MG63 (cell line): Measurements from ENCODE around the gene GABARAPL2. TPM values are rescaled to one million over a fixed set of nuclear protein-coding genes. Genes with fewer than 3 reads are reported as not detected.

Experiments used
- DNase-seq: peaks from one replicate; pipeline ENCODE4 v3.0.0-alpha.2; 2020
- H3K27me3 ChIP-seq: fragments of 250-450 bp; sonication (Bioruptor Pico); 2 replicates; pipeline ENCODE4 v1.5.1; 2020; ENCODE audit warnings: mild to moderate bottlenecking, moderate library complexity
- H3K36me3 ChIP-seq: fragments of 250-450 bp; sonication (Bioruptor Pico); 2 replicates; pipeline ENCODE4 v1.5.1; 2020; ENCODE audit warnings: mild to moderate bottlenecking, moderate library complexity
- H3K4me3 ChIP-seq: fragments of 250-450 bp; sonication (Bioruptor Pico); 2 replicates; pipeline ENCODE4 v1.5.1; 2020; ENCODE audit warnings: mild to moderate bottlenecking, moderate library complexity
- H3K9me3 ChIP-seq: fragments of 250-450 bp; sonication (Bioruptor Pico); 2 replicates; pipeline ENCODE4 v1.5.1; 2020; ENCODE audit warnings: mild to moderate bottlenecking, moderate library complexity
- total RNA-seq: library from RNA; depleted of rRNA; stranded (reverse); fragments of >200 nt; shearing (Covaris generic); gene quantifications from 2 replicates; pipeline ENCODE4 v1.2.3, GENCODE V29; 2014; ENCODE audit warnings: low replicate concordance; rRNA removed

The GABARAPL2 gene
- total RNA-seq, 1 experiment from 2014 or later = 17.3 TPM

DNA sequence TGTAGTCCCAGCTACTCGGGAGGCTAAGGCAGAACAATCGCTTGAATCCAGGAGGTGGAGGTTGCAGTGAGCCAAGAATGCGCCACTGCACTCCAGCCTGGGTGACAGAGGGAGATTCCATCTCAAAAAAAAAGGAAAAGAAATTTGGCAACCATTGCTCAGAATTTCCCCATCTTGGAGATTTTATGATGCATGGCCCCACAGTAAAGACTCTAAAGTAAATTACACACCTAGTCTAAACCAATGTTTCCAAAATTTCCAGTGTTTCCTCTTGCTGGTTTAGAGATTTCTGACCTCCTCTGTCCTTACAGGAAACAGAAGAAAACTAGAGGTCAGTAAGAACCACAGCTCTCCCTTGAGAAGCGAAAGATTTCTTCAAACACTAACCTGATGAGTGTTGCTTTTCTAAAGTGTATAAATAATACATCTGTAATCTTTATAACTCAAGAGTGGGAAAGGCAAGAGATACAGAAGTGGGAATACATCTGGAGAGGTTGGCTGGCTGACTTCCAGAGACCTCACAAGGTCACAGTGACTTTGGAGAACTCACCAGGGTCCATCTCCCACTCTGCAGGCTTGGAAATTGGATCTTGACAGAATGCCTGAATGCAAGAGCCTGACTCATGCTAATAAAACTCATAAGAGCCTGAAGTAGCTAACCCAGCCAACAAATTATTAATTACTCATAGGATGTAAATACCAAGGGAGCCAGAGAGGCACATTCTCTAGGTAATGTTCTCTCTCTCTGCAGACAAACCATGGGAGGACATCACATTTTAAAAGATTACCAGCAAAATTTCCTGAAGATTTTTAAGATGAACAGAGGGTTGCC is 48.1 kb downstream of the GABARAPL2 start:
- Histone ChIP-seq H3K36me3 (peaks cover 11% of the 10 kb centered on the region), H3K9me3 (no peaks in the 10 kb centered on the region), H3K4me3 (no peak overlapping the region), H3K27me3 (no peaks in the 10 kb centered on the region)
- DNase-seq = peak; percentile 30

DNA sequence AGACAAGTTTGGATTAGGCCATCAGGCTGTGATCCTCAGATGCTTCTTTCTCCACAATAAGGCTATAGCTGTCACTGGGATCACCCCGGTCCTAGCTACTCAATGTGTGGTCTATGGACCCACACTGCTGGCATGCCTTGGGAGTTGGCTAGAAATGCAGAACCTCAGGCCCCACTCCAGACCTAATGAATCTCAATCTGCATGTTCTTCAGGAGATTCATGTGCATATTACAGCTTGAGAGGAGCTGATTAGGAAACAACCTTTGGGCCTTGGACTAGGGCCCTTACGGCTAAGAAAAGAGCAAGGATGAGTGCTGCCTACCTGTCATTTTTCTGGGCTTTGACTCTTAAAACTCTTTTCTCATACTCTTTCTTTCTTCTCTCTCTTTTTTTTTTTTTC is 49.4 kb downstream of the GABARAPL2 start:
- Histone ChIP-seq H3K27me3 (no peaks in the 10 kb centered on the region), H3K4me3 (no peak overlapping the region), H3K36me3 (peaks cover 11% of the 10 kb centered on the region), H3K9me3 (no peaks in the 10 kb centered on the region)
- DNase-seq = no peak

DNA sequence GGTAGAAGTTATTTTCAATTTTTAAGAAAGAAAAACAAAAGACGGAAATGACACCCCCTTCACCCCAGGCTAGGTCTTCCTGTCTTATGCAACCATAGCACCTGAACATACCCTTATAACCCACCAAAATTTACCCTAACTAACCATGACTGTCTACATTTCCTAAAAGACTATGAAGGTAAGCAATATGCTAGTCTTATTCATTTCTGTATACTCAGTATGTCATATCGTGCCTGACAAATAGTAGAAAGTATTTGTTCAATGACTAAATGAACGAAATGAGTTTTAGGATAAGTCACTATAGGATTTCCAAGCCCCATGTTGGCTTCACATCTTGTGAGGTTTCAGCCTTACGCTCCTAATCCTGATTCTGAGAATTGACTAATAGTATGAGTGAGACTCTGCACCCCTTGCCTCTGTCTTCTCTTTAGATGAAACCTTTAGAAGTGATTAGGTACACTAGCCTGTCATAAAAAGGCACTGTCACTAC is 50.4 kb downstream of the GABARAPL2 start:
- no peak for DNase-seq
- Histone ChIP-seq H3K4me3 (no peak overlapping the region), H3K9me3 (no peaks in the 10 kb centered on the region), H3K27me3 (no peaks in the 10 kb centered on the region), H3K36me3 (peaks cover 11% of the 10 kb centered on the region)

DNA sequence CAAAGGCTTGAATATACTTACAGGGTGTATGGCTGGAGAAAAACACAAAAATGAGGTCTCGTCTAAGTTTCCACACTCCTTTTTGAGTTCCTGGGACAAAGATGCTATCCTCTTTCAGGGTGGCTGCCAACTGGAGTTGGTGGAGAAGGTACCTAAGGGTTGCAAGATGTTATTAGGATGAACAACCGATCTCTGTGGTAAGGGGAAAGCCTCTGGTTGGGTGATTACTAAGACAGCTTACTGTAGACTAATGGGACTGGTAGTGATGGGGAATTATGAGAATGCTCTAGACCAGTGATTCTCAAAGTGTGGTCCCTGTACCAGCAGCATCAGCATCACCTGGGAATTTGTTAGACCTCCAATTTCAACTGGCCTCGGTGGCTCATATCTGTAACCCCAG is 50.9 kb downstream of the GABARAPL2 start:
- Histone ChIP-seq H3K27me3 (no peaks in the 10 kb centered on the region), H3K4me3 (no peak overlapping the region), H3K36me3 (peaks cover 11% of the 10 kb centered on the region), H3K9me3 (no peaks in the 10 kb centered on the region)
- DNase-seq = no peak

DNA sequence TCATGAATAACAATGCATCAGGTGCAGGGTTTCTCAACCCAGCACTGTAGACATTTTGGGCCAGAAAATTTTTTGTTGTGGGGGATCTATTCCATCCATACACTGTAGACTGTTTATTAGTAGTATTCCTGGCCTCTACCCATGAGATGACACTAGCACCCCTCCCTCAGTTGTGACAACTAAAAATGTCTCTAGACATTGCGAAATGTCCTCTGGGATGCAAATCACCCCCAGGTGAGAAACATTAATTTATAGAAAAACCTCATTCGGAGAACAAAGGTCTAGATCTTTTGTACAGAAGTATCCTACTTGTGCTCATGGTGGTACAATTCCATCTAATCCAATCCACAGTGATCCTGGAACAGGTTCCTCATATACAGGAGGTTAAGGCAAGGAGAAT is 52.6 kb downstream of the GABARAPL2 start:
- H3K27me3 ChIP-seq = no peaks in the 10 kb centered on the region
- no peak overlapping the region for H3K4me3 ChIP-seq
- no peaks in the 10 kb centered on the region for H3K9me3 ChIP-seq
- DNase-seq = no peak
- H3K36me3 ChIP-seq = peaks cover 7% of the 10 kb centered on the region

DNA sequence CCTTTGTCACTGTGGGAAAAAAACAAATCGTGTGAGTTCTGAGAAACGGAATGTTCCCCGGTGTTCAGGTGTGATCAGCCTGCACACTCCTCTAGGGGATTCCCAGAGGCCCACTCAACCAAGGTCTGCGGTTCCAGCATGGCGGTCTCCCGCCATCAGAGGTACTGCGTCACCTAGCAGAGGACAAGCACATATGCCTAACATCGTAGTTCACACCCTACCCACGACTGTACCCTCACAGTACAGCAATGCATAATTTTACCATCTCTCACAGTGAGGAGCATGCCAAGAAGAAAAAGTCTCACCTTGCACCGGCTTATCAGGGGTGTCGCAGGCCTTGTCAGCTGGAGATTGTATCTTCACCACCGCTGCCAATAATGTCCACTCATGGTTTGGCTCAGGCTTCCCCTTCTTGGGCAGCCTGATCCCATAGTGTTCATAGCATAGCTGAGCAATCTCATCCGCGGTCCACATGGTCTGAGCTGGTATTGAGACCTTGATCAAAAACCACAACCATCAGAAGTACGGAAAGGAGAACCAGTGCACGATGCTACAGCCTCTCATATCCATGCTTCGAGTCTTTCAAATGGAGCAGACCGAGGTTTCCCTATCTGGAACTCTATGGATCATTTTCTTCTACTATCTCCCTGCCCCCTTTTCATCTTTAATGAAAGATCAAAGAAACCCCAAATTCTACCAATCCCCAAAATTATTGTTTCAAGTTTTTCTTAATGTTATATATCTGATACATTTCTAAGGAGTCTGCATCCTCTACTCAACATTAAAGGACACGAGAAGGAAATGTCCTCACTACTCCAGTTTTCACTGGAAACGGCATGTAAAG is 54.4 kb downstream of the GABARAPL2 start:
- Histone ChIP-seq H3K9me3 (no peaks in the 10 kb centered on the region), H3K4me3 (no peak overlapping the region), H3K27me3 (no peaks in the 10 kb centered on the region), H3K36me3 (peaks cover 6% of the 10 kb centered on the region)
- no peak for DNase-seq

DNA sequence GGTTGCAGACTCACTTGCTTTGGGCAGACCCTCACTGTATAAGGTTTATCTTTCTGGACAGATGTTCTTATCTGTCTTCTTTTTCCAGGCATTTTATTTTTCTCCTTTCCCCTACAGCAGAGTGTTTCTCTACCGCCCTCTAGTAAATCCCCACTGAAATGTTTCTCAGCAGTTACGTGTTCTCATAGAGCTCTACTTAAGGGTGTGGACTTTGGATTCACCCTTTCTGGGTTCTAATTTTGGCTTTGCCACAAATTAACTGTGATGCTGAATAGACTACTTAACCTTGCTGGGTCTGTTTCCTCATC is 54.9 kb downstream of the GABARAPL2 start:
- no peak for DNase-seq
- H3K27me3 ChIP-seq = no peaks in the 10 kb centered on the region
- H3K36me3 ChIP-seq = peaks cover 6% of the 10 kb centered on the region
- no peak overlapping the region for H3K4me3 ChIP-seq
- H3K9me3 ChIP-seq = no peaks in the 10 kb centered on the region

DNA sequence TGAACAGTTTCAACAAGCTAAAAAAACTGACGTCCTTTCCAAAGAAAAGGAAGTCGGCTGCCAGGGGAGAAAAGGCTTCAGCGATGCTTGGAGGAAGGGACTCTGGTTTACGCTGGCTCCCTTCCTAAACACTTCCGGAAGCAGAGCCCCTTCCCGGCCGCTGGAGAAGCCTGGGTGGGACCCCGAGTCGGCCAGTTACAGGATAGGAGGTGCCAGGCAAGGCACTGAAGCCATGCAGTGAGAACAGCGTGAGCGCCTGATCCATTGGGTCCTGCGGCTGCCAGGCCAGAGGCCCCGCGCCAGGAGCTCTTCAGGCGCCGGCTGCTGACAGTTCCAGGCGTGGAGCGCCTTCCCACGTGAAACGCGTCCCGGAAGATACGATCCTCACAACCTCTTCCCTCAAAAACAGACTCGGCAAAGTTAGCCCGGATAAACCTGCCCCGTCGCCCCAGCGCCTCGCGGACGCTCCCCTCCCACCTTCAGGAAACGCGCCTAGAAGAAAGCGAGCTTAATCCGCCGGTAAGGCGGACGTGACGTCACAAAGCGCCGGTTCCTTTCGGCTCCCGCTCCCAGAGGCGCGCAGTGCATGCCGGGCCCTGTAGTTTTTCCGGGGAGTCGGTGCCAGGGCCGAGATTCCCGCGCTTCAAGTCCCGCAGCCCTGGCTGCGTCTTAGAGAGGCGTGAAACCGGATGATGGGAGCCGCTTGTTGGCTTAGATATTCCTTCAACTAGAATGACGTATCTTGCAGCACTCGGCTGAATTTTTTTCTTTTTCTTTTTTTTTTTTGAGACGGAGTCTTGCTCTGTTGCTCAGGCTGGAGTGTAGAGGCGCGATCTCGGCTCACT is 56.8 kb downstream of the GABARAPL2 start, which contains the start of gene ADAT1:
ADAT1 (minus strand) TSS at position 521 of the 845 bp plus-strand sequence. CDS start 2,482 bp downstream, outside the sequence.
- H3K27me3 ChIP-seq = no peaks in the 10 kb centered on the region
- peak; percentile 95 for DNase-seq
- no peaks in the 10 kb centered on the region for H3K9me3 ChIP-seq
- peak within 1 kb of the TSS; percentile 66 for H3K4me3 ChIP-seq
- peaks cover 3% of the 10 kb centered on the region; the same call in 1 of the 2 replicates for H3K36me3 ChIP-seq

DNA sequence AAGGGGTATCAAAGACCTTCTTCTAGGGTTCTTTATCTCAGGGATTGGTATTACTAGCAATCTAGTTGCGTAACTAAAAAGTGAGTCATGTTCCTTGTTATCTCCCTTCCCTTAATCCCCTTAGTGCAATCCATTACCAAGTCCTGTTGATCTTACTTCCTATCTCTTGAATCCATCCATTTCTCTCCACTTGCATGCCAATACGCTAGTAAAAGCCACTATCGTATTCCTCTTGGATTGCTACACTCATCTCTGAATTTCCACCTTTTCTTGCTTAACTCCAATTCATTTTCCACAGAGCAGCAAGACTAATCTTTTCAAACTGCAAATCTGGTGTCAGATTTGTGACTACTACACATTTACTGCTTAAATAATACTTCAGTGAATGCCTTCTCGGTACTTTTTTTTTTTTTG is 58.7 kb downstream of the GABARAPL2 start:
- no peaks in the 10 kb centered on the region for H3K27me3 ChIP-seq
- no peaks in the 10 kb centered on the region for H3K9me3 ChIP-seq
- DNase-seq = no peak
- no peak overlapping the region for H3K4me3 ChIP-seq
- H3K36me3 ChIP-seq = peaks cover 8% of the 10 kb centered on the region

DNA sequence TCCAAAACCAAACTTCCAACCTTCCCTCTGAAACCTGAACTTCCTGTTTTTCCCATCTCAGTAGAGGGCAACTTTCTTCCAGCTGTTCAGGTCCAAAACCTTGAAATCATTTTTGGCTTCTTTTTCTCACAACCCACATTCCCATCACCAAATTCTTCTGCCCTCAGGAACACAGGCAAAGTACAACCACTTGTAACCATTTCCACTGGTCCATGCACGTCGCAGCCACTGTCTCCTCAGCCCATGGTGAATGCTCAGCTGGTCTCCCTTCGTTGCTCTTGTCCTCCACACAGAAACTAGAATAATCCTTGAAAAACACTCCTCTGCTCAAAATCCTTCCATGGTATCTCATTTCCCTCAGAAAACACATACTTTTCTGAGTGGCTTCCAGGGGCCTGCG is 60.6 kb downstream of the GABARAPL2 start:
- Histone ChIP-seq H3K9me3 (no peaks in the 10 kb centered on the region), H3K4me3 (no peak overlapping the region), H3K27me3 (no peaks in the 10 kb centered on the region), H3K36me3 (peaks cover 16% of the 10 kb centered on the region)
- DNase-seq = no peak

Other genes starting within 250 kb of the GABARAPL2 start
- 21.2 and 23.2 TPM in 2 replicates for gene CFDP1, start 132.9 kb upstream of the GABARAPL2 start, total RNA-seq
- 1.3 and 8.0 TPM in 2 replicates for gene TMEM170A, start 101.7 kb upstream of the GABARAPL2 start, total RNA-seq
- not detected in 2 replicates for gene CHST6, start 70.9 kb upstream of the GABARAPL2 start, total RNA-seq
- not detected in 2 replicates for gene CHST5, start 30.3 kb upstream of the GABARAPL2 start, total RNA-seq
- 6.0 and 8.8 TPM in 2 replicates for gene TMEM231, start 10.1 kb upstream of the GABARAPL2 start, total RNA-seq
- 12.5 and 29.6 TPM in 2 replicates for gene ADAT1, start 56.9 kb downstream of the GABARAPL2 start, total RNA-seq
- gene KARS1, start 81.3 kb downstream of the GABARAPL2 start, total RNA-seq = 161 and 178 TPM in 2 replicates
- gene TERF2IP, start 81.4 kb downstream of the GABARAPL2 start, total RNA-seq = 6.3 and 11.9 TPM in 2 replicates
- not detected in 2 replicates for gene CPHXL2, start 110.6 kb downstream of the GABARAPL2 start, total RNA-seq
- not detected in 2 replicates for gene DUXB, start 135.1 kb downstream of the GABARAPL2 start, total RNA-seq
- not detected in 2 replicates for gene CPHXL, start 160.1 kb downstream of the GABARAPL2 start, total RNA-seq